Measurements from ENCODE around the gene KBTBD3. TPM values are rescaled to one million over a fixed set of nuclear protein-coding genes. Genes with fewer than 3 reads are reported as not detected.

The KBTBD3 gene, protein sequence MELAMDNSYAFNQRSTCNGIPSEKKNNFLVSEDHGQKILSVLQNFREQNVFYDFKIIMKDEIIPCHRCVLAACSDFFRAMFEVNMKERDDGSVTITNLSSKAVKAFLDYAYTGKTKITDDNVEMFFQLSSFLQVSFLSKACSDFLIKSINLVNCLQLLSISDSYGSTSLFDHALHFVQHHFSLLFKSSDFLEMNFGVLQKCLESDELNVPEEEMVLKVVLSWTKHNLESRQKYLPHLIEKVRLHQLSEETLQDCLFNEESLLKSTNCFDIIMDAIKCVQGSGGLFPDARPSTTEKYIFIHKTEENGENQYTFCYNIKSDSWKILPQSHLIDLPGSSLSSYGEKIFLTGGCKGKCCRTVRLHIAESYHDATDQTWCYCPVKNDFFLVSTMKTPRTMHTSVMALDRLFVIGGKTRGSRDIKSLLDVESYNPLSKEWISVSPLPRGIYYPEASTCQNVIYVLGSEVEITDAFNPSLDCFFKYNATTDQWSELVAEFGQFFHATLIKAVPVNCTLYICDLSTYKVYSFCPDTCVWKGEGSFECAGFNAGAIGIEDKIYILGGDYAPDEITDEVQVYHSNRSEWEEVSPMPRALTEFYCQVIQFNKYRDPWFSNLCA
- total RNA-seq: 1 to 10 TPM; 2.8 to 6.8 (median 4.7) TPM

DNA sequence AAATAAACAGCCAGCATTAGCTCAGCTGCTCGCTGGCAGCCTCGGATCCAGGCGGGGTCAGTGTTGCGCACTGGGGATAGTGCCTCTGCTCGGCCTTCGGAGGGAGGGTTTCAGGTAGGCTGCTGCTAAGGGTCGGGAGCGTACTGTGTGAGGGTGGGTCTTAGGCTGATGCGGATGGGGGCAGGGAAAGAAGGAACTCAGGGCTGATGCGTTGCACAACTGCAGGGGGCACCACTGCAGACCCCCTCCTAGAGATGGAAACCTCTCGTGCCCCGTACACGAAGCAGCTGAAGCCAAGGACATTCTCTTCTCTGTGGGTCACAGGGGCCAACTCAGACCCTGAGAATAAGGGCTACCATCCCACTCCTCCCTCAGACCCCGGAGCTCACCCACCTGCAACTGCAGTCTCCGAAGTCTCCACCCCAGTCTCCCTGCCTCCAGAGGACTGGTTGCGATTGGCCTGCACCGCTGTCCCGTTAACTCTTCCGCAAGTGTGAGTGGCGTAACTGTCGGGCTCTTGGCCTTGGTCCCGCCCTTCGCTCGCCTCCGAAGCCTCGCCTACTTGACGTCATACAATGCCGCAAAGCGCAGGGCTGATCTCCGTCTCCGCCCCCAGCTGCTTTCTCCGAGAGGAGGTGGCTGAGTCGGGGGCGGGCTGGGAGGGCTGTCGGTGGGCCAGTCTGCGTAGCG is at the start of gene KBTBD3:
KBTBD3 (minus strand) TSS at position 429 of the 690 bp plus-strand sequence. CDS start 18,250 bp downstream, outside the sequence.
- TF ChIP-seq, protein P1, sequence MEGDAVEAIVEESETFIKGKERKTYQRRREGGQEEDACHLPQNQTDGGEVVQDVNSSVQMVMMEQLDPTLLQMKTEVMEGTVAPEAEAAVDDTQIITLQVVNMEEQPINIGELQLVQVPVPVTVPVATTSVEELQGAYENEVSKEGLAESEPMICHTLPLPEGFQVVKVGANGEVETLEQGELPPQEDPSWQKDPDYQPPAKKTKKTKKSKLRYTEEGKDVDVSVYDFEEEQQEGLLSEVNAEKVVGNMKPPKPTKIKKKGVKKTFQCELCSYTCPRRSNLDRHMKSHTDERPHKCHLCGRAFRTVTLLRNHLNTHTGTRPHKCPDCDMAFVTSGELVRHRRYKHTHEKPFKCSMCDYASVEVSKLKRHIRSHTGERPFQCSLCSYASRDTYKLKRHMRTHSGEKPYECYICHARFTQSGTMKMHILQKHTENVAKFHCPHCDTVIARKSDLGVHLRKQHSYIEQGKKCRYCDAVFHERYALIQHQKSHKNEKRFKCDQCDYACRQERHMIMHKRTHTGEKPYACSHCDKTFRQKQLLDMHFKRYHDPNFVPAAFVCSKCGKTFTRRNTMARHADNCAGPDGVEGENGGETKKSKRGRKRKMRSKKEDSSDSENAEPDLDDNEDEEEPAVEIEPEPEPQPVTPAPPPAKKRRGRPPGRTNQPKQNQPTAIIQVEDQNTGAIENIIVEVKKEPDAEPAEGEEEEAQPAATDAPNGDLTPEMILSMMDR (IDR thresholded peaks at IDR 0.05; ENCODE audit: low read depth): no peak

DNA sequence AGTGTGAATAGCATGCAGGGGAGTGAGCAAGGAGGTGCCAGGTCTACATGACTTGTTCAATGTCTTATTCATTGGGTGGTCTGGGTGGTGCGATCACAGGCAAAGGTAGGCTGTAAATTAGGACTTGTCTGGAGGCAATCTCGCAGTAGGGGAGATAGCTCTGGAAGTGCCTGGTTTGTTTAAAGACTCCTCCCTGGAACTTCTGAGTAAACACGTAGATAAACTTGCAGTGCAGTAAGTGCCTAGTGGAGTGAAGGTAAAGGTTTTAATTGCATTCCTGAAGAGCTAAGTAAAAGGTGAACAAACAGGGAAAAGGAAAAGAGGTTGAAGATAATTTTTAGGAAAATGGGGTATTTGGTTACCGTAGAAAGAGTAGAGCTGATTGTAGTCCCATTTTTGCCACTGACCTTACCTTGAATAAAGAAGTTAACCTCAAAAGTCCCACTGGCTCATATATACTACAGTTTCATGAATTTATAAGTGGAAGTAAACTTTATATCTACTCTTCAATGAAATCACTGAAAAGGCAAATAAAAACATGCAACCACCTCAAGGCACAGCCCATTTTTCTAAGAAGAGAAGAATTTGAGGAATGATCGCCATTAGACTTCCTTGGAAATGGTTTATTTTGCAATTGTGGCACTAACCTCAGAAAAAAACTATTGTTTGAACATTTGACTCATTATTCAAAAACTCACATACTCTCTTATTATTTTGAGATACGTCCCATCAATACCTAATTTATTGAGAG is 44.6 kb upstream of the KBTBD3 start:
- TF ChIP-seq, protein P1 (IDR thresholded peaks at IDR 0.05; ENCODE audit: low read depth): no peak

DNA sequence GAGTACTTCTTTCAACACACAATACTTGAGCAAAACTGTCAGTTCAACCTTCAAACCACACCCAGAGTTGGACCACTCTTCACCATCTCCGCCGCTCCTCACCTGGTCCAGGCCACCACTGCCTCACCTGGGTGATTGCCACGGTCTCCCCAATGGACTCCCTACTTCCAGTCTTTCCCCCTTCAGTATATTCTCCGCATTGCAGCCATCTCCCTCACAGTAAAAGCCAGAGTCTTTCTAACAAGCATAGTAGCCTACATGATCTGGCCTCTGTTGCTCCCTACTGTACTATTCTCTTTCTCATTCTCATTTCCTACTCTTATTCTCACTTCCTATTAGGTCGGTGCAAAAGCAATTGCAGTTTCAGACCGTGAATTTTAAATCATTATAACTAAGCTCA is 28.8 kb upstream of the KBTBD3 start:
- TF ChIP-seq, protein P1 (IDR thresholded peaks at IDR 0.05; ENCODE audit: low read depth): no peak

DNA sequence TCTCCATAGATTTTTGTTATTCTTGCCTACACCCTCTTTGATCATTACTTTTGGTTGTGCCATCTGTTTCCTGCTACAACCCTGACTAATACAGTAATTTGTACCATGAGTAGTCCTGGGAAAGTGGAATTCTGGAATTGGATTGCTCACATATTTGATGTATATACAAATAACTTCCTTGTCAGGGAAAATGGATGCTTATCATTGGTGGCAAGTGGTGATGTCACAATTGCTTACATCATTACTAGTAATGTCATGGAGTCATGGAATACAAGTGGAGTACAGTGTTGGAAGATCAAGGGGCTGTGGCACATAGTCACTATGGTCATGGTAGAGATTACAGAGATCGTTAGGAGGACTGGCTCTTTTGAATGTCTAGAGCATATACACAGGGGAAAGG is 24.7 kb upstream of the KBTBD3 start:
- TF ChIP-seq, protein P1 (IDR thresholded peaks at IDR 0.05; ENCODE audit: low read depth): no peak

DNA sequence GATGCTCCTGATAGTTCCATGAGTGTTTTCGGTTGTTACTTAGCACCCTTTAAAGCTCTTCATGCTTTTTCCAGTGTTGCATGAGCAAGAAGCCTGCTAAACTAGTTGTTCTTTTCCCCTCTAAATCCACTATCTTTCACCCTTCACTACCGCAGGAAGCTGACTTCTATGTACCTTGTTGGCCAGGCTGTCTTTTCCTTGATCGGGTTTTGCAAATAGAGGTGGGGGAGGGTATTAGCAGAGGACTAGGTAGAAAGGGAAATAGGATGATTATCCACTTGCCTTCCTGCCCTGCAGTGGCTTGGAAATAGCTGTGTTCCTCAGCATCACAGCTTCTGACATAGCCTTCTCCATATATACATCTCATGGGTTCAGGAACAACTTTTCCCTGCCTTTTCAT is 24.2 kb upstream of the KBTBD3 start:
- TF ChIP-seq, protein P1 (IDR thresholded peaks at IDR 0.05; ENCODE audit: low read depth): no peak

DNA sequence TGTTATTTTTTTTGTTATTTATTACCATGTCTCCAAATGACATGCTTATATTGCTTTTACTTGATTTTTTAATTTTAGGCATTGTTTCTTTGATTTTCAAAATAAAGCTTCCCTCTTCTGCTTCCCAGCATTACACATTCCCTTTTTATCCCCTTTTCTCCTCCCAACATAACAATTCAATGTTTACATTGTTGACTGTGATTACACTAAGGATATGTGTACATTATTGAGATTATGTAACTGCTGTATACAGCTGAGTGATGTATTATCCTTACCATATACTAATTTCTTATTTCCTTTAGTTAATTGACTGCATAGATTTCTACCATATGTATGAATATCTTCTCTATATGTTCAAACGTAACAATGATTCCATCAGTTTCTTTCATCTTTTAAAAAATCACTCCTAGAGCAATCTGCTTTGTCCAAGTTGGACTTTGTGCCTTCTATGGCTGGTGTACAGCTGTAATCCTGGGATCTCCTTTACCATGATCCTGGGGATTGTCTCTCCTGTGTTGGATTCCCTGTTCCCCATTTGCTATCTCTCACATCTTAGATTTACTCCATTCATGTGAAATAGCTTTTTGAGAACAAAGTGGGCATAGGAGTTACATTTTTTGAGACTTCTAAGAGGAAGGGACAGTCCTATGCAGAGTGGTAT is 21.9 kb upstream of the KBTBD3 start:
- TF ChIP-seq, protein P1 (IDR thresholded peaks at IDR 0.05; ENCODE audit: low read depth): no peak
